NCI-H2081 treated with DMSO at 0.1 percent for 48 hours (cell line): ENCODE measurements around the gene RTCA.
"Not testable (repeated sequence)": the region's sequence is repeated elsewhere in the genome, so short reads cannot be mapped to it uniquely, and the experiment has no call there.

Experiments used
- DNase-seq: peaks from one replicate; lab custom pipeline; 2025; lab: John Stamatoyannopoulos, UW

Gene RTCA

GRCh38 chr1:100261686-100262085 lies 4.3 kb upstream of the RTCA start:
- DNase-seq: no peak

GRCh38 chr1:100264081-100264480 lies 1.9 kb upstream of the RTCA start:
- DNase-seq: not testable (repeated sequence)

- DNase-seq: no peak
These were observed 470 bp upstream of the RTCA start for GRCh38 chr1:100265562-100265930.

- DNase-seq: no peak
These were observed 725 bp downstream of the RTCA start for GRCh38 chr1:100266741-100267140.

GRCh38 chr1:100267284-100267683 lies 1.3 kb downstream of the RTCA start:
- DNase-seq: no peak

- no peak for DNase-seq
These were observed 2.2 kb downstream of the RTCA start for GRCh38 chr1:100268202-100268601.

- DNase-seq: no peak
These were observed 11.8 kb downstream of the RTCA start for GRCh38 chr1:100277866-100278265.

GRCh38 chr1:100279358-100279923 lies 13.4 kb downstream of the RTCA start:
- DNase-seq: no peak

GRCh38 chr1:100279954-100280682 lies 14.1 kb downstream of the RTCA start:
- no peak for DNase-seq

GRCh38 chr1:100284591-100284990 lies 18.6 kb downstream of the RTCA start:
- no peak for DNase-seq

GRCh38 chr1:100287162-100287561 lies 21.1 kb downstream of the RTCA start:
- no peak for DNase-seq

GRCh38 chr1:100290291-100290690 lies 24.3 kb downstream of the RTCA start:
- no peak for DNase-seq

GRCh38 chr1:100292711-100293110 lies 26.7 kb downstream of the RTCA start:
- DNase-seq: no peak

GRCh38 chr1:100296140-100296539 lies 30.1 kb downstream of the RTCA start:
- DNase-seq: no peak

GRCh38 chr1:100296997-100297396 lies 31.0 kb downstream of the RTCA start:
- not testable (repeated sequence) for DNase-seq

- no peak for DNase-seq
These were observed 32.5 kb downstream of the RTCA start for GRCh38 chr1:100298512-100298911.

GRCh38 chr1:100299521-100300222 lies 33.7 kb downstream of the RTCA start:
- no peak for DNase-seq

GRCh38 chr1:100300691-100301090 lies 34.7 kb downstream of the RTCA start:
- DNase-seq: no peak

- no peak for DNase-seq
These were observed 36.7 kb downstream of the RTCA start for GRCh38 chr1:100302739-100303138.

GRCh38 chr1:100304227-100304626 lies 38.2 kb downstream of the RTCA start:
- no peak for DNase-seq

GRCh38 chr1:100304921-100305320 lies 38.9 kb downstream of the RTCA start:
- DNase-seq: no peak

GRCh38 chr1:100305954-100306353 lies 39.9 kb downstream of the RTCA start:
- DNase-seq: no peak

GRCh38 chr1:100306735-100307313 lies 40.8 kb downstream of the RTCA start:
- DNase-seq: no peak
